Measurements from ENCODE around the gene KRT33A.
"Not testable (repeated sequence)": the region's sequence is repeated elsewhere in the genome, so short reads cannot be mapped to it uniquely, and the experiment has no call there.

Gene KRT33A

DNA sequence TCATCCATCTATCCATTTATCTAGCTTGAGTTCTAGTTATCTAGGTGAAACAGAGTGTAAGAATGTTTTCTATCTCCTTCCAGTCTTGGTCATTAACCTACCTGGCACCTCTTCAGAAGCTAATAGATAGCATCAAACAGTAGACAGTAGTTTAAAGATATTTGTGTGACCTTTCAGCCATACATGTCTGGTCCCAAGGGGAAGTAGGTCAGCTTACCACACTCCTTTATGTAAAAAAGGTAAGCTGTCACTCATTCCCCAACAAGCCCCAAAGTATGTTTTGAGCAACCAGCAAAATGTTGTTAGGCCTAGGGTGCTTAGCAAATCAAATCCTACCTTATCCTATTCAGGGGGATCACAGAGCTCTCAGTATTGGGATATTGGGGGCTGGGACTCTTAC lies 15.4 kb upstream of the KRT33A start:
- Histone ChIP-seq H3K9me3 (no peaks in the 10 kb centered on the region), H4K20me1 (no peaks in the 10 kb centered on the region), H3K4me1 (no peaks in the 10 kb centered on the region), H3K4me2 (no peak overlapping the region), H3K36me3 (no peaks in the 10 kb centered on the region), H3K27me3 (no peaks in the 10 kb centered on the region), H3K27ac (no peak overlapping the region), H3K4me3 (no peak overlapping the region), H3K9ac (no peak overlapping the region)
- TF ChIP-seq Cebpa-rat (IDR thresholded peaks at IDR 0.05): no peak

DNA sequence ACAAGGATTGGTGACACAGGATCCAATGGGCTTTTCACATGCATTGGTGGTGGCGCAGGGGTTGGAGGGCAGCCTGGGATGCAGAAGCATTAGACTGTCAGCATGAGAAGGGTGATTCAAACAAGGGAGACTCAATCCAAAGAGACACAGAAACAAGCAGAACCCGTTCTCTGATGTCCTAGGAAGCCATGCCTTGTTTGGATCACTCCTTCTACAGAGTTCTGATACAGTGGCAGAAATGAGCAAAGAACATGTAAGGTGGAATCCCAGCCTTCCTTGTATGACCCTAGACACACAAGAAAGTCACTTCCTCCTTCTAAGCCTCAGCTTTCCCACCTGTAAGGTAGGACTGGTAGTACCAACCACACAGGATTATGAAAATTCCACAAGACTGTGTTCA lies 13.3 kb upstream of the KRT33A start:
- Histone ChIP-seq H3K4me1 (no peaks in the 10 kb centered on the region), H3K9ac (no peak overlapping the region), H3K4me3 (no peak overlapping the region), H3K27ac (no peak overlapping the region), H3K4me2 (no peak overlapping the region), H3K27me3 (no peaks in the 10 kb centered on the region), H3K9me3 (0 out of 2 replicates have a peak, but pooled peaks cover 5% of the 10 kb centered on the region), H4K20me1 (no peaks in the 10 kb centered on the region), H3K36me3 (no peaks in the 10 kb centered on the region)
- no peak for TF ChIP-seq Cebpa-rat (IDR thresholded peaks at IDR 0.05)

DNA sequence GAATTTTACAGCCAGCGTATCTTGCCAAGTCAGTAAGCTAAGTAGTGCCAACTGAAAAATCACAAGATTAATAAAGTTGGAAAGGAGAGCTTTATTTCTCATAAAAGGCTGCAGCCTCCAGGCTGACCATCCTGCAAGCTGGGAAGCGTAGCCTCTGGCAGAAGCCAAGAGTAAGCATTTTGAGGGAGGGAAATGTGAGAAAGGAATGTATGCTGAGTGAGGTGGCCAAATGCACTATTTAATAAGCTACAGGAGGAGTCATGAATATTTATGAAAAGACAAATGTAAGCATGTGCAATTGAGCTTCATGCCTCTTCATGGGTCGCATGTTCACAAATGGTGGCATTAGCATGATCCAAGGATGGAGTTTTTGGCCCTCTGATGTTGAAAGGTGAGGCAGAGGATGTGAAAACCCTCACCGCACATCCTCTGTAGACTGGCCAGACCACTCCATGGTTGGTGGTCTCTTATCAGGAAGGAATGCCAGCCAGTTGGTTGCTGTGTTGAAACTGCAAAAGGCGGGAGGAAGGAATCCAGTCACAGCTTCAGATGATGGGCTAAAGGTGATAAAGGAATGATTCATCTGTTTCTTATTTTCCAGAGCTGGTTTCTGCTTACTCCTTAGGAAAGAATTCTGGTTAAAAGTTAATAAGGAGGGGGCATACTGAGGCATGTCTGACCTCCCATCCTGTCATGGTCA lies 9.8 kb upstream of the KRT33A start:
- 0 out of 2 replicates have a peak, but pooled peaks cover 5% of the 10 kb centered on the region for H3K9me3 ChIP-seq
- no peaks in the 10 kb centered on the region for H3K36me3 ChIP-seq
- H3K9ac ChIP-seq: no peak overlapping the region
- H3K4me2 ChIP-seq: no peak overlapping the region
- no peaks in the 10 kb centered on the region for H3K27me3 ChIP-seq
- H3K4me1 ChIP-seq: no peaks in the 10 kb centered on the region
- no peak overlapping the region for H3K4me3 ChIP-seq
- TF ChIP-seq Cebpa-rat (IDR thresholded peaks at IDR 0.05): no peak
- H4K20me1 ChIP-seq: no peaks in the 10 kb centered on the region
- H3K27ac ChIP-seq: no peak overlapping the region

DNA sequence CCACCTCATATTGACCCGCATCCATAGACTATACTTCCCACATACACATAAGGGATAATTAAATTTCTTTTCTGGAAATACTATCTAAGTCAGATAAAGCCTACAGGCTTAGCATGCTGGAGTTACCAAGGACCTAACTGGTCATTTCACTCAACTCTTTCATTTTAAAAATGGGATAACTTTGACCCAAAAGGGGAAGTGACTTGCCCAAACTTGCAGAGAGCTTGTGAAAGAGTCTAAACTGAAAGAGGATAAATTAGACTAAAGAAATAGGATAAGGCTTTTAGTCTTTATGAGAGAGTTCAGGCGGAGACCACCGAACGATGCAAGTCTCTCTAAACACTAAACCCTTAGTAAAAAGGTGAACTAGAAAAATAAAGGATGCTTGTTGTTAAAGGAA lies 3.9 kb upstream of the KRT33A start:
- no peak for TF ChIP-seq Cebpa-rat (IDR thresholded peaks at IDR 0.05)
- Histone ChIP-seq H3K36me3 (no peaks in the 10 kb centered on the region), H3K27ac (no peak overlapping the region), H3K9ac (no peak overlapping the region), H3K27me3 (no peaks in the 10 kb centered on the region), H3K4me3 (no peak overlapping the region), H3K4me1 (no peaks in the 10 kb centered on the region), H3K9me3 (no peaks in the 10 kb centered on the region), H3K4me2 (no peak overlapping the region), H4K20me1 (no peaks in the 10 kb centered on the region)

DNA sequence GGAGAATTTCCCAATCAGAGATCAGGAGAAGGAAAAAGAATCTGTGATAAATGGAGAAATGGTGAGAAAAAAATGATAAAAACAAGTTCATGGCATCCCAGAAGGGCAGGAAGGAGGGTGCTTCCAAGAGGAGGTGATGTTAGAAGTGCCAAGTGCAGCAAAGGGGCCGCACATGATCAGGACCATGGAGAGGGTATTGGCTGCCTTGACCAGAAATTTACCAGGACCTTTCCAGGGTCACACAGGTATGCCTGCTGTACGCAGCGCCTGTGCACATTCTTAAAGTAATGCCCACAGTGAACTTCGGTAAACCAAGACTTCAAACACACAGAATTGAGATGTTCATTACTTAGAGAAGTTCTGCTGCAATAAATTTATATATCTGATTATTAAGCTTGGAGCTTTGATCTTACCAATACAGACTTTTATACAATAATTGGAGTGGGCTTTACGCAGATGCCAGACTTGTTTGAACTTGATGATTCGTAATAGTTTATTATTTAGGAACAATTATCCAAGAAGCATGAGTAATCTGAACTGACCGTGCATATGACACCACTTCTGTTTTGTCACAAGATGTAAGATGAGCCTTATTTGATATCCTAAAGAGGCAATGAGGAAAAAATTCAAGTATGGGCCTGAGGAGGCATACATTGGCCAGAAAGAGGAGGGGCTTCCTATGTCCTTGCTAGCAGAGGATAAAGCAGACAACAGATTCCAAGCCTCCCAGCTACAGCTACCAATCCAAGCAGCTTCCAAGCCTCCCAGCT lies 2.2 kb upstream of the KRT33A start:
- H3K36me3 ChIP-seq: no peaks in the 10 kb centered on the region

DNA sequence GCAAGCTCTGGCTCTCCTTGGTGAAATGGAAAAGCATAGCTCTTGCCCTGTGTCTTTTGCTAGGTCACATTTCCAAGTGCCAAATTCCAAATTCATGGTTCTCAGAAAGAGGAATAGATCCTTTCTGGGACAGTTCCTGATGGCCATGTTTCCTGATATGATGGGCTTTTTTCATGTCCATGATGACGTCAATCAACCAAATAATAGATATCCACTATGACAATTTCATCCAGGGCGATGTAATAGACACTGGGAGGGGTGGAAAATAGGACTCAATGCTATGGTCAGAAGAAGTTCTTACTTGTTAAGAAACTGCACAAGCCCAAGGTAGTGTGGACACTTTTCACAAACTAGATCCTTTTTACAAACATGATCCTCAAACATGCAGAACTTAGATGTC lies 549 bp upstream of the KRT33A start:
- Histone ChIP-seq H3K4me1 (no peaks in the 10 kb centered on the region), H3K4me2 (no peak overlapping the region), H3K9me3 (no peaks in the 10 kb centered on the region), H3K4me3 (no peak overlapping the region), H3K9ac (no peak overlapping the region), H4K20me1 (no peaks in the 10 kb centered on the region), H3K27ac (no peak overlapping the region), H3K27me3 (no peaks in the 10 kb centered on the region), H3K36me3 (no peaks in the 10 kb centered on the region)
- TF ChIP-seq Cebpa-rat (IDR thresholded peaks at IDR 0.05): no peak

More for the DNA sequence above, 2.2 kb upstream of the KRT33A start:
- Histone ChIP-seq H3K9ac (no peak overlapping the region), H3K4me2 (no peak overlapping the region), H3K4me3 (no peak overlapping the region), H3K9me3 (no peaks in the 10 kb centered on the region), H3K4me1 (no peaks in the 10 kb centered on the region), H4K20me1 (no peaks in the 10 kb centered on the region), H3K27ac (no peak overlapping the region), H3K27me3 (no peaks in the 10 kb centered on the region)
- TF ChIP-seq Cebpa-rat (IDR thresholded peaks at IDR 0.05): no peak

DNA sequence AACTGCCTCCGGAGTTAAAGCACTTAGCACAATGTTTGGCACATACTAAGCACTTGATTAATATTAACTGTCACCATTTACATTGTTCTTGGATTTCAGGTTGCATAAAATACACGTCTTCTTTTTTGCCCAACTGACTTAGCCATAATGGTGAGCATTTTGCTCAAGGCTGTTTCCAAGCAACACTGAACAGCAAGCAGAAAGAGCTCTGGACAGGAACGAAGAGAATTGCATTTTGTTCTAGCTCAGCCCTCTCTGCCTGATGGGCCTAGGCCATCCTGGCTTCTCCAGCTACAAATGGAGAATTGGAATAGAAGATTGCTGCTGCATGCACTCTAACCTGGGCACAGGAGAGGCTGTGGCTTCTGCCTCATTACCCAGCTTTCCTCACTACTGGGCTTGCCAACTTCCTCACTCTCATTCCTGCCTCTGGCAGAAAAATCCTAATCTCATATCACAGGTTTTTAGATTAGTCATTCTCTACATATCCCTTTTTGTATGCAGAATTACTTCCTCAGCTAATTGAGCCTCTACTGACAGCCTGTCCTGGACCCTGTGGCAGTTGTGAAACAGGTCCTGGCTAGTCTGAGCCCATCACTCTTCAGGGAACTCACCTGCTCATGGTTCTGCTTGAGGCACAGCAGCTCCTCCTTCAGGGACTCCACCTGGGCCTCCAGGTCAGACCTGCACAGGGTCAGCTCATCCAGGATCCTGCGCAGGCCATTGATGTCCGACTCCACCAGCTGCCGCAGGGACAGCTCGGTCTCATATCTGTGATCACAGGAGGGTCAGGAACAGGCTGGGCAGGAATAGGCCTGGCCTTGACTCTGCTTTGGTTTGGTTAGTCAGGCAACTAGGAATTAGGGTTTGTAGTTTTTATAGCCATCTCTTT lies 2.5 kb downstream of the KRT33A start:
- H3K9me3 ChIP-seq: peaks cover 10% of the 10 kb centered on the region
- no peak overlapping the region for H3K4me3 ChIP-seq
- H3K4me2 ChIP-seq: no peak overlapping the region
- H4K20me1 ChIP-seq: no peaks in the 10 kb centered on the region
- H3K4me1 ChIP-seq: no peaks in the 10 kb centered on the region
- no peak overlapping the region for H3K27ac ChIP-seq
- H3K36me3 ChIP-seq: no peaks in the 10 kb centered on the region
- TF ChIP-seq Cebpa-rat (IDR thresholded peaks at IDR 0.05): no peak
- no peak overlapping the region for H3K9ac ChIP-seq
- H3K27me3 ChIP-seq: no peaks in the 10 kb centered on the region

DNA sequence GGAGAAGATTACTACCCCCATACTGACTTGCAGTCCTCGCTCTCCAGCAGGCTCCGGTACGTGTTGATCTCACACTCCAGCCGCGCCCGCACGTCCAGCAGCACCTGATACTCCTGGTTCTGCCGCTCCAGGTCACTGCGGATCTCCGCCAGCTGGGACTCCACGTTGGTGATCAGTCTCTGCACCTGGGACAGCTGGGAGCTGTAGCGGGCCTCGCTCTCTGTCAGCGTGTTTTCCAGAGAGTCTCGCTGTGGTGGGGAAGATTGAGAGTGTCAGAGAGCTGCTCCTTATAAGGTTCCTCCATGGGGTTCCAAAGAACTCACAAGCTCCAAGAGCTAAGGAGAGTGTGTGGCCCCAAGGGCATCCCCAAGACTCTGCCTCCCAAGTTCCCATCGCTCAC lies 4.2 kb downstream of the KRT33A start:
- not testable (repeated sequence) for H3K27ac ChIP-seq, H3K9ac ChIP-seq, H3K36me3 ChIP-seq, H3K4me1 ChIP-seq, H3K27me3 ChIP-seq, H4K20me1 ChIP-seq, H3K4me2 ChIP-seq, H3K4me3 ChIP-seq
- H3K9me3 ChIP-seq: peaks cover 27% of the 10 kb centered on the region

DNA sequence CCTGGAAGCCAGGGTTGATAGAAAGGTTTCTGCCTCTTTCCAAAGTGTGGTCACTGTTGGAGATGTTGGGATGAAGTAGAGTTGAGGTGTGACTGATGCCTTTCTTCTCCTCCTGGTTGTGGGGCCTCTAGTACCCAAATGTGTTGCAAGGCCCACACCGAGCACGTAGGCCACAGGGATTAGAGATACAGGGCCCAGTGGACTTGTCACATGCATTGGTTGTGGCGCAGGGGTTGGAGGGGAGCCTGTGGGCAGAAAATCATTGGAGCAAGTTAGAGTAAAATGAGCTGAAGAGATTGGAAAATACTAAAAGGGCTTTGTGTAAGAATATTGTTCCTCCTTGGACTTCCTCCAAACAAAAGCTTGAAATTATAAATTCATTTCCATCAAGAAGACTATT lies 4.6 kb downstream of the KRT33A start:
- no peak for TF ChIP-seq Cebpa-rat (IDR thresholded peaks at IDR 0.05)
- H3K27me3 ChIP-seq: no peaks in the 10 kb centered on the region
- H3K9ac ChIP-seq: no peak overlapping the region
- H3K9me3 ChIP-seq: peaks cover 31% of the 10 kb centered on the region
- H3K27ac ChIP-seq: no peak overlapping the region
- no peaks in the 10 kb centered on the region for H4K20me1 ChIP-seq
- no peaks in the 10 kb centered on the region for H3K36me3 ChIP-seq
- no peak overlapping the region for H3K4me3 ChIP-seq
- H3K4me1 ChIP-seq: no peaks in the 10 kb centered on the region
- no peak overlapping the region for H3K4me2 ChIP-seq

DNA sequence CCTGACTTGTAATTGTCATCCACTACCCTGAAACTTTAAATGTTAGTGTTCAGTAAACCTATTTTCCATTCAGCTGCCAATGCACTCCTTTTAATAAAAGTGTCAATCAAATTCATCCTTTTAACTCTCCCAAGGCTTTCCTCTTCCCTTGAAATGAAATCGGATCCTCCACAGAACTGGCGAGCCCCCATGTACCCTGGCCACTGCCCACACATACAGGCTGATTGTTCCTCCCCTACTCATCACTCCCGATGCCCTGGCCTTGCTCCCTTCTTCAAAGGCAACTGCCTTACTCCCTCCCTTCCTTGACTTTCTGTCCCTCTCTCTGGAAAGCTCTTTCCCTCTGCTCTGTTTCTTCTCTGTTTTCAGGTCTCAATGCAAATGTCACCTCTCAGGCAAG lies 7.6 kb downstream of the KRT33A start:
- H4K20me1 ChIP-seq: no peaks in the 10 kb centered on the region
- no peak overlapping the region for H3K9ac ChIP-seq
- no peaks in the 10 kb centered on the region for H3K27me3 ChIP-seq
- H3K4me1 ChIP-seq: peaks cover 18% of the 10 kb centered on the region; the same call in 1 of the 2 replicates
- TF ChIP-seq Cebpa-rat (IDR thresholded peaks at IDR 0.05): no peak
- no peaks in the 10 kb centered on the region for H3K36me3 ChIP-seq
- H3K4me3 ChIP-seq: no peak overlapping the region
- no peak overlapping the region for H3K4me2 ChIP-seq
- H3K9me3 ChIP-seq: peaks cover 34% of the 10 kb centered on the region
- no peak overlapping the region for H3K27ac ChIP-seq

All from BLaER1 (cell line).